Stimulated activated CD4-positive, alpha-beta T cell treated with anti-CD3 and anti-CD28 coated beads, TNF-alpha, amount 100 ng/mL, for 24 hours (primary cell): ENCODE results near the gene GABRR3.
A peak's percentile ranks its signal among the peaks of the same experiment; 100 is the strongest.

Source experiments
- DNase-seq, 3 experiments: peaks; one replicate each; pipeline ENCODE4 v3.0.0-alpha.2; 2020; ENCODE audit warnings: low read depth in 3 of 3

The GABRR3 gene

GRCh38 chr3:97990624-97991292 lies 44.4 kb downstream of the GABRR3 start:
- DNase-seq = peak in 1 of 3 experiments; percentile 15

GRCh38 chr3:97988784-97989568 lies 46.1 kb downstream of the GABRR3 start:
- DNase-seq = no peak

GRCh38 chr3:97987306-97987705 lies 47.8 kb downstream of the GABRR3 start:
- no peak for DNase-seq

- no peak for DNase-seq
Measured at GRCh38 chr3:97983933-97984491, 51.1 kb downstream of the GABRR3 start.

- DNase-seq = no peak
Measured at GRCh38 chr3:97981886-97982285, 53.2 kb downstream of the GABRR3 start.

- DNase-seq = no peak
Measured at GRCh38 chr3:97979610-97980009, 55.5 kb downstream of the GABRR3 start.

GRCh38 chr3:97975466-97975865 lies 59.6 kb downstream of the GABRR3 start:
- no peak for DNase-seq

- no peak for DNase-seq
Measured at GRCh38 chr3:97974996-97975395, 60.1 kb downstream of the GABRR3 start.

GRCh38 chr3:97972976-97973375 lies 62.1 kb downstream of the GABRR3 start:
- DNase-seq = no peak

GRCh38 chr3:97971679-97972567 lies 63.2 kb downstream of the GABRR3 start, which contains the start of gene RIOX2:
RIOX2 (minus strand) TSS chr3:97972431; CDS start chr3:97967593, 4,838 bp downstream.
- DNase-seq = peak; percentile 58 to 74 (median 62)

GRCh38 chr3:97970956-97971620 lies 64.0 kb downstream of the GABRR3 start:
- DNase-seq = no peak

GRCh38 chr3:97970156-97970555 lies 65.0 kb downstream of the GABRR3 start:
- DNase-seq = no peak

GRCh38 chr3:97969541-97969940 lies 65.6 kb downstream of the GABRR3 start:
- no peak for DNase-seq

- no peak for DNase-seq
Measured at GRCh38 chr3:97968376-97968775, 66.7 kb downstream of the GABRR3 start.

GRCh38 chr3:97967966-97968365 lies 67.1 kb downstream of the GABRR3 start:
- DNase-seq = no peak

GRCh38 chr3:97960993-97961766 lies 73.9 kb downstream of the GABRR3 start:
- DNase-seq = no peak

GRCh38 chr3:97960551-97960950 lies 74.6 kb downstream of the GABRR3 start:
- DNase-seq = no peak

- DNase-seq = no peak
Measured at GRCh38 chr3:97959872-97960271, 75.2 kb downstream of the GABRR3 start.

GRCh38 chr3:97958796-97959195 lies 76.3 kb downstream of the GABRR3 start:
- DNase-seq = no peak

- DNase-seq = no peak
Measured at GRCh38 chr3:97958396-97958795, 76.7 kb downstream of the GABRR3 start.
